Measurements from ENCODE around the gene HDAC5.

The HDAC5 gene

GRCh38 chr17:44043272-44043696 is 80.2 kb downstream of the HDAC5 start:
- no peak overlapping the region for H2BK12ac ChIP-seq (ENCODE audit: low read length in 2 of 2)
- peak; percentile 82 for DNase-seq
- no peak overlapping the region for H2AFZ ChIP-seq (ENCODE audit: low read depth, low read length)
- H3K23ac ChIP-seq (ENCODE audit: low read length in 2 of 2), result no peak overlapping the region
- H3K27ac ChIP-seq (ENCODE audit: low read length, poor library complexity, severe bottlenecking), result no peak overlapping the region
- no peaks in the 10 kb centered on the region for H3K27me3 ChIP-seq (ENCODE audit: control insufficient read depth in 1 of 2, insufficient read depth in 1 of 2, low read length in 2 of 2)
- H3K9me3 ChIP-seq (ENCODE audit: control insufficient read depth, low read length), result no peaks in the 10 kb centered on the region
- H3K9ac ChIP-seq (ENCODE audit: low read length), result peak overlapping the region; percentile 85
- peaks cover 5% of the 10 kb centered on the region for H3K79me1 ChIP-seq (replicated peaks; ENCODE audit: low read length, poor library complexity, severe bottlenecking)
- WGBS, result 92% methylated on average over 4 of the region's 4 CpGs
- no peak overlapping the region for H3K4ac ChIP-seq (ENCODE audit: low read depth in 1 of 2, low read length in 2 of 2)
- H4K8ac ChIP-seq (ENCODE audit: low read length), result no peak overlapping the region
- H3K14ac ChIP-seq (ENCODE audit: low read length in 2 of 2), result no peak overlapping the region
- H3K4me1 ChIP-seq (ENCODE audit: control insufficient read depth, insufficient read depth, low read depth, low read length), result peaks cover 3% of the 10 kb centered on the region
- H3K4me3 ChIP-seq (ENCODE audit: insufficient read depth in 1 of 2, low read depth in 1 of 2, low read length in 2 of 2), result no peak overlapping the region
- H3K4me2 ChIP-seq (ENCODE audit: low read length, poor library complexity, severe bottlenecking), result no peak overlapping the region
- H2BK120ac ChIP-seq (ENCODE audit: low read depth, low read length), result no peak overlapping the region
- H3K18ac ChIP-seq (ENCODE audit: low read depth in 1 of 2, low read length in 2 of 2), result no peak overlapping the region
- H3K36me3 ChIP-seq (ENCODE audit: control insufficient read depth in 1 of 2, insufficient read depth in 2 of 2, low read depth in 1 of 2, low read length in 2 of 2), result peaks cover 21 to 30% of the 10 kb centered on the region in 2 experiments
- no peak overlapping the region for H4K91ac ChIP-seq (ENCODE audit: low read length)
- no peak overlapping the region for H2AK5ac ChIP-seq (ENCODE audit: low read length, severe bottlenecking)
- no peak overlapping the region for H2BK5ac ChIP-seq (ENCODE audit: low read depth, low read length, poor library complexity, severe bottlenecking)
- H2BK15ac ChIP-seq (ENCODE audit: low read depth, poor library complexity, severe bottlenecking), result no peak overlapping the region

- Histone ChIP-seq H3K9me3 (ENCODE audit: control insufficient read depth, low read length) (no peaks in the 10 kb centered on the region), H3K27me3 (ENCODE audit: control insufficient read depth in 1 of 2, insufficient read depth in 1 of 2, low read length in 2 of 2) (no peaks in the 10 kb centered on the region), H3K4ac (ENCODE audit: low read depth in 1 of 2, low read length in 2 of 2) (peak overlapping the region in 1 of 2 experiments; percentile 64), H3K9ac (ENCODE audit: low read length) (peak overlapping the region; percentile 66), H2BK15ac (ENCODE audit: low read depth, poor library complexity, severe bottlenecking) (no peak overlapping the region), H3K14ac (ENCODE audit: low read length in 2 of 2) (no peak overlapping the region), H3K23ac (ENCODE audit: low read length in 2 of 2) (no peak overlapping the region), H3K4me2 (ENCODE audit: low read length, poor library complexity, severe bottlenecking) (no peak overlapping the region), H3K4me1 (ENCODE audit: control insufficient read depth, insufficient read depth, low read depth, low read length) (peaks cover 4% of the 10 kb centered on the region), H2AK5ac (ENCODE audit: low read length, severe bottlenecking) (no peak overlapping the region), H2BK120ac (ENCODE audit: low read depth, low read length) (no peak overlapping the region), H3K79me1 (replicated peaks; ENCODE audit: low read length, poor library complexity, severe bottlenecking) (peaks cover 19% of the 10 kb centered on the region), H3K18ac (ENCODE audit: low read depth in 1 of 2, low read length in 2 of 2) (no peak overlapping the region), H4K8ac (ENCODE audit: low read length) (no peak overlapping the region), H3K4me3 (ENCODE audit: insufficient read depth in 1 of 2, low read depth in 1 of 2, low read length in 2 of 2) (peak overlapping the region in 1 of 2 experiments; percentile 33), H2BK12ac (ENCODE audit: low read length in 2 of 2) (no peak overlapping the region), H4K91ac (ENCODE audit: low read length) (no peak overlapping the region), H2AFZ (ENCODE audit: low read depth, low read length) (no peak overlapping the region), H2BK5ac (ENCODE audit: low read depth, low read length, poor library complexity, severe bottlenecking) (no peak overlapping the region), H3K27ac (ENCODE audit: low read length, poor library complexity, severe bottlenecking) (no peak overlapping the region), H3K36me3 (ENCODE audit: control insufficient read depth in 1 of 2, insufficient read depth in 2 of 2, low read depth in 1 of 2, low read length in 2 of 2) (peaks cover 27 to 33% of the 10 kb centered on the region in 2 experiments)
- DNase-seq, result peak; percentile 51
- 93% methylated on average over 6 of the region's 6 CpGs for WGBS
Measured at GRCh38 chr17:44039829-44040635, 83.4 kb downstream of the HDAC5 start.

- H2AK5ac ChIP-seq (ENCODE audit: low read length, severe bottlenecking), result no peak overlapping the region
- H3K9ac ChIP-seq (ENCODE audit: low read length), result no peak overlapping the region
- no peak for DNase-seq
- peaks cover 22% of the 10 kb centered on the region for H3K79me1 ChIP-seq (replicated peaks; ENCODE audit: low read length, poor library complexity, severe bottlenecking)
- H3K9me3 ChIP-seq (ENCODE audit: control insufficient read depth, low read length), result no peaks in the 10 kb centered on the region
- H2BK15ac ChIP-seq (ENCODE audit: low read depth, poor library complexity, severe bottlenecking), result no peak overlapping the region
- no peaks in the 10 kb centered on the region for H3K27me3 ChIP-seq (ENCODE audit: control insufficient read depth in 1 of 2, insufficient read depth in 1 of 2, low read length in 2 of 2)
- no peak overlapping the region for H4K8ac ChIP-seq (ENCODE audit: low read length)
- H3K4ac ChIP-seq (ENCODE audit: low read depth in 1 of 2, low read length in 2 of 2), result no peak overlapping the region
- no peak overlapping the region for H2BK120ac ChIP-seq (ENCODE audit: low read depth, low read length)
- no peak overlapping the region for H4K91ac ChIP-seq (ENCODE audit: low read length)
- no peak overlapping the region for H3K14ac ChIP-seq (ENCODE audit: low read length in 2 of 2)
- 100% methylated on average over 2 of the region's 3 CpGs for WGBS
- H2BK12ac ChIP-seq (ENCODE audit: low read length in 2 of 2), result no peak overlapping the region
- no peak overlapping the region for H3K18ac ChIP-seq (ENCODE audit: low read depth in 1 of 2, low read length in 2 of 2)
- H3K4me3 ChIP-seq (ENCODE audit: insufficient read depth in 1 of 2, low read depth in 1 of 2, low read length in 2 of 2), result no peak overlapping the region
- H2AFZ ChIP-seq (ENCODE audit: low read depth, low read length), result no peak overlapping the region
- H3K4me2 ChIP-seq (ENCODE audit: low read length, poor library complexity, severe bottlenecking), result no peak overlapping the region
- H2BK5ac ChIP-seq (ENCODE audit: low read depth, low read length, poor library complexity, severe bottlenecking), result no peak overlapping the region
- H3K4me1 ChIP-seq (ENCODE audit: control insufficient read depth, insufficient read depth, low read depth, low read length), result peaks cover 4% of the 10 kb centered on the region
- H3K23ac ChIP-seq (ENCODE audit: low read length in 2 of 2), result no peak overlapping the region
- H3K36me3 ChIP-seq (ENCODE audit: control insufficient read depth in 1 of 2, insufficient read depth in 2 of 2, low read depth in 1 of 2, low read length in 2 of 2), result peaks cover 30 to 41% of the 10 kb centered on the region in 2 experiments
- no peak overlapping the region for H3K27ac ChIP-seq (ENCODE audit: low read length, poor library complexity, severe bottlenecking)
Measured at GRCh38 chr17:44038604-44039011, 84.8 kb downstream of the HDAC5 start.

- no peak overlapping the region for H4K91ac ChIP-seq (ENCODE audit: low read length)
- DNase-seq, result no peak
- no peaks in the 10 kb centered on the region for H3K27me3 ChIP-seq (ENCODE audit: control insufficient read depth in 1 of 2, insufficient read depth in 1 of 2, low read length in 2 of 2)
- no peak overlapping the region for H3K4me2 ChIP-seq (ENCODE audit: low read length, poor library complexity, severe bottlenecking)
- no peak overlapping the region for H2BK15ac ChIP-seq (ENCODE audit: low read depth, poor library complexity, severe bottlenecking)
- H3K23ac ChIP-seq (ENCODE audit: low read length in 2 of 2), result no peak overlapping the region
- 97% methylated on average over 2 of the region's 2 CpGs for WGBS
- H2BK5ac ChIP-seq (ENCODE audit: low read depth, low read length, poor library complexity, severe bottlenecking), result no peak overlapping the region
- no peaks in the 10 kb centered on the region for H3K9me3 ChIP-seq (ENCODE audit: control insufficient read depth, low read length)
- H3K27ac ChIP-seq (ENCODE audit: low read length, poor library complexity, severe bottlenecking), result no peak overlapping the region
- H3K36me3 ChIP-seq (ENCODE audit: control insufficient read depth in 1 of 2, insufficient read depth in 2 of 2, low read depth in 1 of 2, low read length in 2 of 2), result peaks cover 41 to 53% of the 10 kb centered on the region in 2 experiments
- no peak overlapping the region for H2BK120ac ChIP-seq (ENCODE audit: low read depth, low read length)
- peaks cover 28% of the 10 kb centered on the region for H3K79me1 ChIP-seq (replicated peaks; ENCODE audit: low read length, poor library complexity, severe bottlenecking)
- H3K18ac ChIP-seq (ENCODE audit: low read depth in 1 of 2, low read length in 2 of 2), result no peak overlapping the region
- H2BK12ac ChIP-seq (ENCODE audit: low read length in 2 of 2), result no peak overlapping the region
- no peak overlapping the region for H2AFZ ChIP-seq (ENCODE audit: low read depth, low read length)
- no peak overlapping the region for H3K14ac ChIP-seq (ENCODE audit: low read length in 2 of 2)
- no peak overlapping the region for H3K4ac ChIP-seq (ENCODE audit: low read depth in 1 of 2, low read length in 2 of 2)
- no peak overlapping the region for H4K8ac ChIP-seq (ENCODE audit: low read length)
- peak overlapping the region; percentile 29 for H3K9ac ChIP-seq (ENCODE audit: low read length)
- peaks cover 4% of the 10 kb centered on the region for H3K4me1 ChIP-seq (ENCODE audit: control insufficient read depth, insufficient read depth, low read depth, low read length)
- no peak overlapping the region for H3K4me3 ChIP-seq (ENCODE audit: insufficient read depth in 1 of 2, low read depth in 1 of 2, low read length in 2 of 2)
- no peak overlapping the region for H2AK5ac ChIP-seq (ENCODE audit: low read length, severe bottlenecking)
Measured at GRCh38 chr17:44037471-44037870, 86.0 kb downstream of the HDAC5 start.

Measured in mesenchymal stem cell (in vitro differentiated cells and primary cell).